ENCODE measurements around the gene TMEM88. TPM values are rescaled to one million over a fixed set of nuclear protein-coding genes. Genes with fewer than 3 reads are reported as not detected.
A peak's percentile ranks its signal among the peaks of the same experiment; 100 is the strongest.

Gene TMEM88
- total and polyA plus RNA-seq, 2 of the 13 experiments (the other 11 are each of a cell fraction or from before 2014, with no cell fraction given) = 0.31 to 0.66 TPM

DNA sequence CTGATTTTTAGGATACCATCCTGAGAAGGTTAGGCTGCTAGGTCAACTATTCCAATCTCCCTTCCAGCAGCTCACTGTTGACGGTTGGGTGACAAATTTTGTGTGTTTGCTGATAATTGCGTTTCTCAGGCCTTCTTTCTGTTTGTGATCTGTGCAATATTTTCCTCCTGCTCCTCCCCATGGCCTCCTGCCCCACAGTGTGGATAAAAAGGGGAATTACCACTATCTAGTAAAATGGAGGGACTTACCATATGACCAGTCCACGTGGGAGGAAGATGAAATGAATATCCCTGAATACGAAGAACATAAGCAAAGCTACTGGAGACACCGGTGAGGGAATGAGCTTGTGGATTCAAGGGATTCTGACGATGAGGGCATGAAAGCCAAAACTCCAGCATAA lies 42.9 kb downstream of the TMEM88 start (continued):
- TF ChIP-seq TFDP1 (CRISPR knock-in tag; IDR thresholded peaks at IDR 0.05; ENCODE audit: borderline replicate concordance) (0 out of 2 replicates have a peak, but pooled peaks have one; percentile 39), ZC3H13 (CRISPR knock-in tag; IDR thresholded peaks at IDR 0.05) (0 out of 2 replicates have a peak, but pooled peaks have one; percentile 30), SMC3 (IDR thresholded peaks at IDR 0.05; ENCODE audit: low read length) (peak; percentile 95), ARNT (IDR thresholded peaks at IDR 0.05) (no peak), MIXL1 (CRISPR knock-in tag; IDR thresholded peaks at IDR 0.05) (0 out of 2 replicates have a peak, but pooled peaks have one; percentile 15), STAG1 (CRISPR knock-in tag; IDR thresholded peaks at IDR 0.05) (peak; percentile 90), SAP130 (CRISPR knock-in tag; IDR thresholded peaks at IDR 0.05; ENCODE audit: low read depth) (0 out of 2 replicates have a peak, but pooled peaks have one; percentile 9)
- TF ChIP-seq, protein P1, sequence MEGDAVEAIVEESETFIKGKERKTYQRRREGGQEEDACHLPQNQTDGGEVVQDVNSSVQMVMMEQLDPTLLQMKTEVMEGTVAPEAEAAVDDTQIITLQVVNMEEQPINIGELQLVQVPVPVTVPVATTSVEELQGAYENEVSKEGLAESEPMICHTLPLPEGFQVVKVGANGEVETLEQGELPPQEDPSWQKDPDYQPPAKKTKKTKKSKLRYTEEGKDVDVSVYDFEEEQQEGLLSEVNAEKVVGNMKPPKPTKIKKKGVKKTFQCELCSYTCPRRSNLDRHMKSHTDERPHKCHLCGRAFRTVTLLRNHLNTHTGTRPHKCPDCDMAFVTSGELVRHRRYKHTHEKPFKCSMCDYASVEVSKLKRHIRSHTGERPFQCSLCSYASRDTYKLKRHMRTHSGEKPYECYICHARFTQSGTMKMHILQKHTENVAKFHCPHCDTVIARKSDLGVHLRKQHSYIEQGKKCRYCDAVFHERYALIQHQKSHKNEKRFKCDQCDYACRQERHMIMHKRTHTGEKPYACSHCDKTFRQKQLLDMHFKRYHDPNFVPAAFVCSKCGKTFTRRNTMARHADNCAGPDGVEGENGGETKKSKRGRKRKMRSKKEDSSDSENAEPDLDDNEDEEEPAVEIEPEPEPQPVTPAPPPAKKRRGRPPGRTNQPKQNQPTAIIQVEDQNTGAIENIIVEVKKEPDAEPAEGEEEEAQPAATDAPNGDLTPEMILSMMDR (CRISPR knock-in tag; IDR thresholded peaks at IDR 0.05) = peak; percentile 74
- TF ChIP-seq, protein P2, sequence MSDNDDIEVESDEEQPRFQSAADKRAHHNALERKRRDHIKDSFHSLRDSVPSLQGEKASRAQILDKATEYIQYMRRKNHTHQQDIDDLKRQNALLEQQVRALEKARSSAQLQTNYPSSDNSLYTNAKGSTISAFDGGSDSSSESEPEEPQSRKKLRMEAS (IDR thresholded peaks at IDR 0.05) = peak; percentile 33; the same call in 1 of the 2 replicates

DNA sequence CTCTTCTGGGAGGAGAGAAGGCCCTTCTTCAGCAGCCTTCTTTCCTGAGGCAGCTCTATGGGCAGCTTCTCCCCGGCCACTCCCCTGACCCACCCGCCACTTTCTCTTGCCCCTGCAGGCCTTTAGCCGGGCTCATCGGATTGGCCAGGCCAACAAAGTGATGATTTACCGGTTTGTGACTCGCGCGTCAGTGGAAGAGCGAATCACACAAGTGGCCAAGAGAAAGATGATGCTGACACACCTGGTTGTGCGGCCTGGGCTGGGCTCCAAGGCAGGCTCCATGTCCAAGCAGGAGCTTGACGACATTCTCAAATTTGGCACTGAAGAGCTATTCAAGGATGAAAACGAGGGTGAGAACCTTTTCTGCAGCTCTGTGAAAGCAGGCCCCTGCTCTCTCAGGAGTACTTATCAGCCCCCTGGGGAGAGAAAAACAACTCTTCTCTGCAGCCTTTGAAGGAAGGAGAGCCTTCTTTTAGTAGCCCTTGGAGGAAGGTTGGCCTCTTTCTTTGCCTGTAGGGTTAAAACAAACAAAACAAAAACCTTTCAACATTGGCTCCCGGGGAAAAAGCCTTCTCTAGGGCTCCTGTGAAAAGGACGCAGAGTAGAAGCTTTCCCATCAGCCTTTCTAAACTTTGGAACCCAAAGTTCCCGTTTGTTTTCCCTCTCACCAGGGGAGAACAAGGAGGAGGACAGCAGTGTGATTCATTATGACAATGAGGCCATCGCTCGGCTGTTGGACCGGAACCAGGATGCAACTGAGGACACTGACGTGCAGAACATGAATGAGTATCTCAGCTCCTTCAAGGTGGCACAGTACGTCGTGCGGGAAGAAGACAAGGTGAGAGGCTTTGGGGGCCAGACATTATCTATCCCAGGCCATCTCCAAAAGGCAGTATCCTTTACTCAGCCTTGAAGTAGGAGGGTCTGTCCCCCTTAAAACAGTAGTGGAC lies 48.6 kb downstream of the TMEM88 start:
- Histone ChIP-seq H3K9ac (ENCODE audit: insufficient read depth, low read depth, low read length) (no peak overlapping the region), H3K4me3 (replicated peaks in 1 of 3; ENCODE audit: insufficient read depth in 1 of 3, low read depth in 2 of 3, low read length in 3 of 3) (no peak overlapping the region), H3K4me1 (ENCODE audit: insufficient read depth, low read length) (no peaks in the 10 kb centered on the region), H3K27me3 (ENCODE audit: control insufficient read depth in 1 of 2, insufficient read depth in 2 of 2, low read length in 2 of 2) (no peaks in the 10 kb centered on the region), H3K9me3 (ENCODE audit: low read length) (no peaks in the 10 kb centered on the region), H3K4me2 (ENCODE audit: low read depth, low read length) (no peak overlapping the region), H3K36me3 (replicated peaks in 1 of 2; ENCODE audit: control insufficient read depth in 1 of 2, insufficient read depth in 2 of 2, low read length in 2 of 2) (no peaks in the 10 kb centered on the region; a peak in 2 of 5 replicates), H3K79me2 (ENCODE audit: insufficient read depth, low read length) (no peaks in the 10 kb centered on the region), H4K20me1 (ENCODE audit: insufficient read depth, low read length) (no peaks in the 10 kb centered on the region), H3K27ac (ENCODE audit: extremely low read length, insufficient read depth, low read length) (no peak overlapping the region), H2AFZ (ENCODE audit: low read length) (no peak overlapping the region)
- 86% methylated on average over 17 of the region's 22 CpGs for WGBS (ENCODE audit: low lambda C conversion rate)
- TF ChIP-seq ZNF282 (IDR thresholded peaks at IDR 0.05; ENCODE audit: partially characterized antibody) (no peak), MED8 (CRISPR knock-in tag; IDR thresholded peaks at IDR 0.05; ENCODE audit: insufficient replicate concordance) (no peak), NFKBIZ (CRISPR knock-in tag; IDR thresholded peaks at IDR 0.05) (no peak), ZNF776 (CRISPR knock-in tag; IDR thresholded peaks at IDR 0.05) (no peak), ZNF788 (CRISPR knock-in tag; IDR thresholded peaks at IDR 0.05; ENCODE audit: borderline replicate concordance) (no peak), MYPOP (CRISPR knock-in tag; IDR thresholded peaks at IDR 0.05) (no peak), SIN3B (IDR thresholded peaks at IDR 0.05; ENCODE audit: low read length) (no peak)
- TF ChIP-seq, protein P3, sequence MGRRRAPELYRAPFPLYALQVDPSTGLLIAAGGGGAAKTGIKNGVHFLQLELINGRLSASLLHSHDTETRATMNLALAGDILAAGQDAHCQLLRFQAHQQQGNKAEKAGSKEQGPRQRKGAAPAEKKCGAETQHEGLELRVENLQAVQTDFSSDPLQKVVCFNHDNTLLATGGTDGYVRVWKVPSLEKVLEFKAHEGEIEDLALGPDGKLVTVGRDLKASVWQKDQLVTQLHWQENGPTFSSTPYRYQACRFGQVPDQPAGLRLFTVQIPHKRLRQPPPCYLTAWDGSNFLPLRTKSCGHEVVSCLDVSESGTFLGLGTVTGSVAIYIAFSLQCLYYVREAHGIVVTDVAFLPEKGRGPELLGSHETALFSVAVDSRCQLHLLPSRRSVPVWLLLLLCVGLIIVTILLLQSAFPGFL (CRISPR knock-in tag; IDR thresholded peaks at IDR 0.05) = no peak
- DNase-seq (ENCODE audit: low spot score) (no peak), FAIRE-seq (no peak), ATAC-seq (no peak)
- in situ Hi-C loops (cut with HindIII; ENCODE audit: extremely low pct_ligation_motif_present, low pct_unique_long_range_greater_than_20kb) (no loop called here), intact Hi-C loops (cut with micrococcal nuclease; ENCODE audit: unreplicated experiment) (no loop called here)
- ChIA-PET POLR2A (interaction anchor here (1.1 kb wide), 1 partner anchor 28 kb away, joined by 3 read pairs; the partner anchor contains the start of gene TRAPPC1), CTCF (ENCODE audit: low intra/inter-chr PET ratio, low total read pairs) (no interaction called here)
- no TSS peak for BruUV-seq (replicated peaks)

All from HepG2 (cell line).